GM18951 (cell line): ENCODE data around the gene PROCA1.

Experiments used
- POLR2A ChIP-seq: IDR thresholded peaks from 4 replicates; pipeline ENCODE4 v1.6.1; 2011; ENCODE audit warnings: mild to moderate bottlenecking; ENCODE audit not compliant: insufficient read length, insufficient read depth; ENCODE audit errors: extremely low read depth
- in situ Hi-C: fragments of 300-500 bp; cut with MboI; formaldehyde crosslinking; loops from one replicate; pipeline ENCODE4 v1.12.0; 2022; ENCODE audit warnings: low sequenced_read_pairs, mixed read lengths, inconsistent platforms; ENCODE audit not compliant: unreplicated experiment

The PROCA1 gene

DNA sequence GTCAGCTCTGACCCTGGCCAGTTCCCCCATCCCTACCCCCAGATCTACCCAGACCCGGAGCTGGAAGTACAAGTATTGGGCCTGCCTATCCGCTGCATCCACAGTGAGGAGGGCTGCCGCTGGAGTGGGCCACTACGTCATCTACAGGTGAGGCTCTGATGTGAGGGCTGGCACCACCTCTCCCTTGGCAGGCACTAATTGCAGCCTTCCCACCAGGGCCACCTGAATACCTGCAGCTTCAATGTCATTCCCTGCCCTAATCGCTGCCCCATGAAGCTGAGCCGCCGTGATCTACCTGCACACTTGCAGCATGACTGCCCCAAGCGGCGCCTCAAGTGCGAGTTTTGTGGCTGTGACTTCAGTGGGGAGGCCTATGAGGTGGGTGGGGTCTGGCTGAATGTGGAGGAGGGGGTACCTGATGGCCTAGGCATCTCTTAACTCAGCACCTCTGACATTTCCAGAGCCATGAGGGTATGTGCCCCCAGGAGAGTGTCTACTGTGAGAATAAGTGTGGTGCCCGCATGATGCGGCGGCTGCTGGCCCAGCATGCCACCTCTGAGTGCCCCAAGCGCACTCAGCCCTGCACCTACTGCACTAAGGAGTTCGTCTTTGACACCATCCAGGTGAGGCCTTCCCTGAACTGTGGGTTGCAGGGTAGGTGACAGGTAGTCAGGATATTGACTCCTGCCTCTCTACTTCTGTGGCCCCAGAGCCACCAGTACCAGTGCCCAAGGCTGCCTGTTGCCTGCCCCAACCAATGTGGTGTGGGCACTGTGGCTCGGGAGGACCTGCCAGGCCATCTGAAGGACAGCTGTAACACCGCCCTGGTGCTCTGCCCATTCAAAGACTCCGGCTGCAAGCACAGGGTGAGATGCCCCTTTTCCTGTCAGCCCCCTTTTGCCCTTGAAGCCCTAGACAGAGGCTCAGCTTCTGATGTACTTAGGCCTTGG lies 36.4 kb upstream of the PROCA1 start:
- in situ Hi-C loops: no loop called here
- TF ChIP-seq POLR2A: peak; percentile 26

DNA sequence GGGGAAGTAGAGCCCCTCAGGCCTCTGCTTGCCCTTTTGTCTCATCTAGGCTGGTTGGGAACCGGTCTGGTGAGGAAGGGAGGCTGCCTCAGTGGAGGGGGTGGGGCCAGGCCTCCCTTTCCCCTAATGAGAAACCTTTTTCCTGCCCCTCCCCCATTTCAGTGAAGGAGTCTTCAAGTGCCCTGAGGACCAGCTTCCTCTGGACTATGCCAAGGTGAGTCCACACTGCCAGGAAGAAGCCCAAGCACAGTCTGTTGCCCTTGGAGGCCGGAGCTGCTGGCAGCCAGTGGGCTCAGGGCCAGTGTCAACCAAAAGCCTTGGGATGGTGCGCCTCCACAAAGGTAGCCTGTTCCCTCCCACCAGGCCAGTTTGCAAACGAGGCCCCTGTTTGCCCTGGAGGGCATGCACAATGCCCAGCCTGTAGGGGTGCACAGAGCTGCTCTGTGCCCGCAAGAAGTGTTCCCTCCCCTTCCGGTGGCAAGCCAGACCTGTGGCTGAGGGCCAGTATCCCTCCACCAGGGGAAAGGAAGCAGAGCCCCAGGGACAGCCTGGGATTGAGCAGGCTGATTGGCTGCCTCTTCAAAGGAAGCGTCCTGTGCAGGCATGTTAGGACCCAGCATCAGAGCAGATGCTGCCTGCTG lies 35.5 kb upstream of the PROCA1 start:
- in situ Hi-C loops: no loop called here
- TF ChIP-seq POLR2A: no peak

DNA sequence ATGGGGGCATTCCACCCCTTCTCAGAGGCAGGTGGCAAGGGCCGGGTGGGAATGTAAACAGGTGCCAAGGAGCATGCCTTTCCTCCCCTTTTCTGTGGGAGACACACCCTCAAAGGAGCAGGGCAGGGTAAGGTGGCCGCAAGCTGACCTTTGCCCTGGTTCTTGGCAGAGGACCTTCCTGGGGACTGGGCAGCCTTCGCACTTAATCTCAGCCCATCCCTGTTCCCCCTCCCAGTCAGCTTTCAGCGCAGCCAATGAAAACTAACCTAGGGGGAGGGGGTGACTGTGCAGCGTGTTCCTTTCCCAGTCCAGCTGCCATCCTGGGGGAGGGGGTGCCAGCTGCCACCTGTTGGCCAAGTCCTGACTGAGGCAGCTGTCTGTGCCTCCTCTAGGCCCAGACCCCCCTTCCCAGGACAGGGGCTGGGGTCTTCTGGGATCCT lies 34.9 kb upstream of the PROCA1 start:
- TF ChIP-seq POLR2A: no peak
- in situ Hi-C loops: no loop called here

DNA sequence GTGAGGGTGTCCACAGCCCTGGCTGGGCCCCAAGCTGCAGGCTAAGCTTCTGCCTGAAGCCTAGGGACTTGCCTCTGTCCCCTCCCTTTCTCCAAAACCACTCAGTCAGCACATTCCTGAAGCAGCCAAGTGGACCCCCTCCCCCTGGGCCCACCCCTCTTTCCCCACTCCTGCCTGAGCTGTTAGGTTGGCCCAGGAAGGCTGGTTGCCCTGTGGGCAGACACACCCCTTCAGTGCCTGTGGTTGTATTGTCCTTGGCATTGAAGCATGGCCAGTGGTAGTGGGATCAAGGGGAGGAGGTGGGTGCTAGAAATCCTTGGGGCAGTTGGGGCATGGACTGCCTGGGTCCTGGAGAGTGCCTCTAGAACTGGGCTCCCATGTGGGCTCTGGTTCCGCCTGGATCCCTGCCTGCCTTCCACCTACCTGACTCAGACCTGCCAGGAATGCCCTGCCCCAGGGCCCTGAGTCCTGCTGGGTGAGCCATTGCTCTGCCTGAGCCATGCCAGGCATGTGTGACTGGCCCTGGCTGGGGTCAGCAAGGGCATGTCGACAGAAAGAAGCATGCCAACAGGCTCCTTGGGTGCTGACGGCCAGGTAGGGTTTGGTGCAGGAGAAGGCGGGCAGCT lies 34.2 kb upstream of the PROCA1 start:
- no peak for TF ChIP-seq POLR2A
- in situ Hi-C loops: no loop called here

DNA sequence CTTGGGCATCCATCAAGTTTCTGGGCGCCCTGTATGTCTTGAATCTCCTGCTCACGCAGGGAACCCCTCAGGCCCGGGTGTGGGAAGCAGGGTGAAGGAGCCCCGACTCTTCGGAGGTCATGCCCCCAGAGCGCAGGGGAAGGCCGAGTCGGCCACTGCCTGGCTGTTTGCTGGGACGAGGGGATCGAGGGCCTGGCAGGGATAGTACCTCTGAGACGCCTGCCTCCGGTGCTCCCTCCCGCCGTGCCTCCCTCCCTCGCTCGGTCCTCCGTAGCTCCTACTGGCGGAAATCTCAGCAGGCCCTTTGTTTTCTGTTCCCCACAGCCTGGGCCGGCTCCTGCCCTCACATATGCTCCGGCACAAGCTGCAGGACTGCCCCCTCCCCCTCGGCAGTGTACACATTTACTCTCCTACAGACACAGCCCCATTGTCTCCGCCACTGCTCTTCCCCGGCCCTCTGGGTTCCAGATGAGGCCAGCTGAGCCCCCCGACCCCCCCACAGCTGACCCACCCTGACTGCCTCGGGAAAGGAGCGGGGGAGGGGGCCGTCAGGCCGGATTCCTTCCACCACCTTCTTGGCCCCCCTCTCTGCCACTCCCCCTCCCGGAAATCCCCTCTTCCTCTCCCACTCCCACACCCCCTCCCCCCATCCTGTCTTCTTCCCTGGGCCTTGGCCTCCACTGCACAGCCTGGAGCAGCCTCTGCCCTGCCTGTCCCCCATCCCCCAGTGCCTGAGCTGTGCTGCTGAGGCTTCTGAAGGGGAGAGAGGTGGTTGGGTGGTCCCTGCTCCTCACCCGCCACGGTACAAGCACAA lies 33.5 kb upstream of the PROCA1 start:
- TF ChIP-seq POLR2A: peak; percentile 44
- in situ Hi-C loops: no loop called here

DNA sequence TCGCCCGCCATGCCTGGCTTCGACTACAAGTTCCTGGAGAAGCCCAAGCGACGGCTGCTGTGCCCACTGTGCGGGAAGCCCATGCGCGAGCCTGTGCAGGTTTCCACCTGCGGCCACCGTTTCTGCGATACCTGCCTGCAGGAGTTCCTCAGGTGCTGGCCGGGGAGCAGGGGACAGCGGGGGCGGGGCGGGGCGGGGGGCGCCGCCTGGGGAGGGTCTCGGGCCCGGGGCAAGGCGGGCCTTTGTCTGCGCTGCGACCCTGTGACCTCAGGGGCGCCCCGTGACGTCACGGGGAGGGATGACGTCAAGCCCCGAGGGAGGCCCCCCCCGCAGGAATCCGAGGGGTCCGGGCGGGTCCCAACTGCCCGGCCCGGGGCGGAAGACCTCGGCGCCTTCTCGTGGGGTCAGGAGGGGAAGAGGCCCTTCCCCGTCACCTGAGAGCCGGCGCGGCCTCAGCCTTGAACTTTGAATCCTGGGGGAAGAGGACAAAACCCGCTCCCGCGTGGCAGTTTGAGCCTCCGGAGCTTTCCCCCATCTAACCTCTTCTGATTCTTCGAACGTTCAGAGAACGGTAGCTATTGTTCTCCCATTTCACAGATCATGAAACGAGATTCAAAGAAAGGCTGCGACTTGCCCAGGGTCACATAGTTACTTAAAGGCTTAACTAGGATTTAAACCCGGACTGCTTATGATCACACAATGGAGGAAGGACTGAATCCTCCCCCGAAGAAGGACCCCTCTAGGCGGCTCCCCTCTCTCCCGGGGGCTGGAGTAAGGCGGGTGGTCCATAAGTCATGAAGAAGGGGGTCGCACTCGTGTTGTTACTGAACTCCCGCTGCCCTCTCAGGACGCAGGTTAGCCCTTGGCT lies 32.6 kb upstream of the PROCA1 start:
- in situ Hi-C loops: no loop called here

DNA sequence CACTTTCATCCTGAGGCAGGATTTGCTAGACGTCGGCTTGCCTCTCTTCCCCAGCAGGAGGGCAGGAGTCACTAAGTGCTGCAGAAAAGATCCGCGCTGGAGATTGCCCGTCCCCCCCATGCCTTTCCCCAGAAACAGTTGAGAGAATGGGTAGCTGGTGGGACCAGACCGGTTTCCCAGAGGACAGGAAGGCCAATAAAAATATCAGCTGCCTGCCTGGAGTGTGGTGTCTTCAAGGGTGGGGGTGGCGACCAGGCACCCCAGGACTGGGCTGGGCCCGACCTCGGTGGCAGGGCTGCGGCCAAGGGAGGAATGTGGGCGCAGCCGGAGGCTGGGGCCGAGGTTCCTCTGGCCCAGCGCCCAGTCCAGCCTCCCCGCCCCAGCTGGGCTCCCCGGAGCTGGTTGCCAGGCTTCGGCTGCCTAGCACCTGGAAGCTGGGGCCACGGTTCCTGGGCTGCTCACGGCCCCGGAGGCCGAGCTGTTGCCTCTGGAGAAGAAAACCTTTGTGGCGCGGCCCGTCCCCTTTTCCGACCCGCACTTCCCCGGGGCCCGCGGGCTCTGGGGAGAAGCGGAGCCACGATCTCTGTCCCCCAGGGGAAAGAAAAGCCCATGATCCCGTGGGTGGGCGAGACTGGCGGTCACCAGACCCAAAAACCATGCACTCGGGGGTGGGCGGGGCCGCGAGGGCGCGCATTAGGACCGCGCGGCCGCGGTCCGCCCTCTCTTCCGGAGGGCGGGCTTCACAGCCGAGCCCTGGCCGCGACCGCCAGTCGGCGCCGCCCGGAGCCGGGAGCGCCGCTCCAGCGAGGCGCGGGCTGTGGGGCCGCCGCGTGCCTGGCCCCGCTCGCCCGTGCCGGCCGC lies 31.8 kb upstream of the PROCA1 start, which contains the start of gene TRAF4:
TRAF4 (plus strand) TSS at position 769 of the 861 bp plus-strand sequence. CDS start 102 bp downstream, outside the sequence.
- TF ChIP-seq POLR2A: peak; percentile 99
- in situ Hi-C loops: no loop called here

More for the DNA sequence above, 32.6 kb upstream of the PROCA1 start:
- TF ChIP-seq POLR2A: no peak

DNA sequence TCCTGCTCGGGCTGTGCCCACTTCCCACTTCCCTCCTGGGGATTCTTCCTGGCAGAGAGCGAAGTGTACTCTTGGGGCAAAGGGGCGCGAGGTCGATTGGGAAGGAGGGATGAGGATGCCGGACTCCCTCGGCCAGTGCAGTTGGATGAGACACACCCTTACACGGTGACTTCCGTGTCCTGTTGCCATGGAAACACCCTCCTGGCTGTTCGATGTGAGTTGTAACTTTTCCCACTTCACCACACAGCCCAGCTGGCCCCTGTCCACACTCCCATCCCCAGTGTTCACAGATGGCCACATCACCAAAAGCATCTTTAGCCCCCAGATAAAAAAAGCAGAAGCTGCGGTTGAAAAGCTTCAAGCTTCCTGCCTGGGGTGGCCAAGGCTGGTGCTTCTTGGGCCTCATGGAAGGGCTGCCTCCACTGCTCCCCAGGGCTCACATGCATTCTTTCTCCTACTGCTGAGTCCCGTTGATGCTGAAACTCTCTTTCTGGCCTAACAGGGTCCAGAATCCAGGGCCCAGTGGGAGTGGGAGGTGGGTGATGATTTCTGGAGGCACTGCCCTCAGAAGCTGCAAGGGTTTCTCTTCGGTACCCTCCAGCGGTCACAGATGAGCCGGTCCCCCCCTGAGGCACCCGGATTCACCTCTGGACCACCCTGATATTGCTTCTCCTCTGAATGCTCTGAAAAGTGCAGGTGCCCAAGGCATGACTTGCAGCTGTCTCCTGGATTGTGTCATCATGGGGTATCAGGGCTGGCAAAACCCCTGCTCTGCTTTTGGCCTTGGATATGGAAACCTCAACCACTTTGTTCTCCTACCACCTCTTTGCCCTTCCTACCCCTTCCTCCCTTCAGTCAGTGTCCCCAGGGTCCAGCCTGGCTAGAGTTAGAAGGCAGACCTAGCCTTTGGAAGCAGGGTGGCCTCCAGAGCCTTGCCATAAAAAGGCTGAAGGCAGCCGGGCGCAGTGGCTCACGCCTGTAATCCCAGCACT lies 30.0 kb upstream of the PROCA1 start:
- in situ Hi-C loops: no loop called here
- no peak for TF ChIP-seq POLR2A

DNA sequence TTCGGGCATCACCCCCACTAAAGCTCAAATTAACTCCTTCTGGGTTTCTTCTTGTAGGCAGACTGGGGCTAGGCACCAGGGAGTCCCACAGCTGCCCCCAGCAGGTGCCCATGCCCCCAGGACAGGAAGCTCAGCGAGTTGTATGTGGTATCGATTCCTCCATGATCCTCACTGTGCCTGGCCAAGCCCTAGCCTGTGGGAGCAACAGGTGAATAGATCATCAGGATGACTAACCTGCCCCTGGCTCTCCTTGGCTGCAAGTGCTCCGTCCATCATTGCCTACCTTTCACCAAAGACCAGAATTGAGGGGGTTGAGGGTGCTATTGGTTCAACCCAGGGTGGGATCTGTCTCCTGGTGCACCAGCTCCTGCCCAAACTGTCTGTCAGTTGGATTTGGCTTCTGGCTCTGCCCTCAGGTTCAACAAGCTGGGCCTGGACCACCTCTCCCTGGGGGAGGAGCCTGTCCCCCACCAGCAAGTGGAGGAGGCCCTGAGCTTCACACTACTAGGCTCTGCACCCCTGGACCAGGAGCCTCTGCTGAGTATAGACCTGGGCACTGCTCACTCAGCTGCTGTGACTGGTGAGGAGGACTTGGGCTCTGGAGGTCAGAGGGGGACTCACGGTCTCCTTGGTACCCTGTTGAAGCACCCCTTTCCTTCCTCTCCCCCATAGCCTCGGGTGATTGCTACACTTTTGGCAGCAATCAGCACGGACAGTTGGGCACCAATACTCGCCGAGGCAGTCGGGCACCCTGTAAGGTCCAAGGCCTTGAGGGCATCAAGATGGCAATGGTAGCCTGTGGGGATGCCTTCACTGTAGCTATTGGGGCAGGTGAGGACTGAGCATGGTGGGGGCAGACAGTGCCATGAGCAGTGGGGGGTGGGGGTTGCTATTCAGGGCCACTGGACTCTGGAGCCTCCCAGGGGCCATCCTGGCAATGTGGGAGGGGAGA lies 29.0 kb upstream of the PROCA1 start:
- TF ChIP-seq POLR2A: no peak
- in situ Hi-C loops: no loop called here
